HG03571 (cell line): ENCODE results near the gene ARHGAP26.
"Not testable (repeated sequence)": the region's sequence is repeated elsewhere in the genome, so short reads cannot be mapped to it uniquely, and the experiment has no call there.

Source experiments
- ATAC-seq: cut with Tn5 transposase; IDR thresholded peaks from one replicate; pipeline ENCODE4 v1.9.1; 2021; ENCODE audit not compliant: unreplicated experiment

The ARHGAP26 gene

GRCh38 chr5:142952229-142952628 is 182.1 kb downstream of the ARHGAP26 start:
- no peak for ATAC-seq

- not testable (repeated sequence) for ATAC-seq
Observed at GRCh38 chr5:142952871-142953270, 182.7 kb downstream of the ARHGAP26 start.

GRCh38 chr5:142954455-142954854 is 184.3 kb downstream of the ARHGAP26 start:
- ATAC-seq: no peak

GRCh38 chr5:142955628-142956027 is 185.5 kb downstream of the ARHGAP26 start:
- ATAC-seq: no peak

- no peak for ATAC-seq
Observed at GRCh38 chr5:142957528-142957927, 187.4 kb downstream of the ARHGAP26 start.

- no peak for ATAC-seq
Observed at GRCh38 chr5:142958944-142959682, 188.9 kb downstream of the ARHGAP26 start.

- no peak for ATAC-seq
Observed at GRCh38 chr5:142959683-142960657, 189.8 kb downstream of the ARHGAP26 start.

- ATAC-seq: no peak
Observed at GRCh38 chr5:142961440-142962173, 191.4 kb downstream of the ARHGAP26 start.

- ATAC-seq: no peak
Observed at GRCh38 chr5:142962174-142962533, 192.0 kb downstream of the ARHGAP26 start.

GRCh38 chr5:142965258-142966120 is 195.3 kb downstream of the ARHGAP26 start:
- not testable (repeated sequence) for ATAC-seq

GRCh38 chr5:142966121-142966420 is 195.9 kb downstream of the ARHGAP26 start:
- no peak for ATAC-seq

- no peak for ATAC-seq
Observed at GRCh38 chr5:142969186-142969585, 199.0 kb downstream of the ARHGAP26 start.

GRCh38 chr5:142969624-142970439 is 199.7 kb downstream of the ARHGAP26 start:
- ATAC-seq: no peak

- ATAC-seq: no peak
Observed at GRCh38 chr5:142970440-142971030, 200.4 kb downstream of the ARHGAP26 start.

- no peak for ATAC-seq
Observed at GRCh38 chr5:142971303-142972013, 201.3 kb downstream of the ARHGAP26 start.

GRCh38 chr5:142972064-142972570 is 201.9 kb downstream of the ARHGAP26 start:
- ATAC-seq: no peak

- ATAC-seq: no peak
Observed at GRCh38 chr5:142973932-142974331, 203.8 kb downstream of the ARHGAP26 start.

- no peak for ATAC-seq
Observed at GRCh38 chr5:142974409-142974808, 204.2 kb downstream of the ARHGAP26 start.
